ENCODE data around the gene ARHGAP6.

- no peak for TF ChIP-seq POLR2A (IDR thresholded peaks at IDR 0.05; ENCODE audit: low read depth, low read length)
- no peak for TF ChIP-seq POLR2AphosphoS5 (IDR thresholded peaks at IDR 0.05; ENCODE audit: low read depth, low read length)
Observed at GRCh38 chrX:11678158-11678557, 12.4 kb upstream of the ARHGAP6 start.

Measured in GM12892 (cell line).